Esophagus squamous epithelium (tissue), 4 donors: Measurements from ENCODE around the gene SMARCA2.

Source experiments
- POLR2A ChIP-seq, 4 donors: fragments of 450-650 bp; IDR thresholded peaks; one replicate each; pipeline ENCODE4 v1.6.1; 2017; ENCODE audit warnings: antibody characterized with exemption in 4 of 4, mild to moderate bottlenecking in 4 of 4, moderate library complexity in 3 of 4
- TF ChIP-seq, protein P1 (sequence below), 6 experiments: fragments of 450-650 bp in 4 of 6; fragments of 200-600 bp in 2 of 6; sonication (generic) in 2 of 6; IDR thresholded peaks; one replicate each; pipeline ENCODE4 v1.5.1; 2016 to 2019; ENCODE audit warnings: antibody characterized with exemption in 6 of 6, mild to moderate bottlenecking in 4 of 6, moderate library complexity in 4 of 6

DNA sequence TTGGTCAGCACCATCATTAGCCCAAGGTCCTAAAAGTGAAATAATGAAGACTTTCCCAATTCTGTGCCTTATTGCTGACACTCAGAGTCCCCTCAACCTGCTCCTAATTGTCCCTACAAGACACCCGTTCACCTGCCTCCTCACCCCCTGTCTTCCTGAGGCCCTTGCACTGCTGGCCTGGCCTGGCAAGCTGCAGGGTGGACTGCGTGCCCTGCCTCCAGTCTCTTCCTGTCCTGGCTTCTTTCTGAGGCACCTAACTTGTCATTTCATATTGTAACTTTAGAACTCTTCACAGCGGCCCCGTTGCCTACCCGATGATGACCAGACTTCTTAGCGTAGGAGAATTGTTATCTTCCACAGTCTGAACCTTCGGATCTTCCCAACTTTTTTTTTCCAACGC lies 153.9 kb downstream of the SMARCA2 start:
- TF ChIP-seq POLR2A (IDR thresholded peaks at IDR 0.05), result no peak
- TF ChIP-seq, protein P1, sequence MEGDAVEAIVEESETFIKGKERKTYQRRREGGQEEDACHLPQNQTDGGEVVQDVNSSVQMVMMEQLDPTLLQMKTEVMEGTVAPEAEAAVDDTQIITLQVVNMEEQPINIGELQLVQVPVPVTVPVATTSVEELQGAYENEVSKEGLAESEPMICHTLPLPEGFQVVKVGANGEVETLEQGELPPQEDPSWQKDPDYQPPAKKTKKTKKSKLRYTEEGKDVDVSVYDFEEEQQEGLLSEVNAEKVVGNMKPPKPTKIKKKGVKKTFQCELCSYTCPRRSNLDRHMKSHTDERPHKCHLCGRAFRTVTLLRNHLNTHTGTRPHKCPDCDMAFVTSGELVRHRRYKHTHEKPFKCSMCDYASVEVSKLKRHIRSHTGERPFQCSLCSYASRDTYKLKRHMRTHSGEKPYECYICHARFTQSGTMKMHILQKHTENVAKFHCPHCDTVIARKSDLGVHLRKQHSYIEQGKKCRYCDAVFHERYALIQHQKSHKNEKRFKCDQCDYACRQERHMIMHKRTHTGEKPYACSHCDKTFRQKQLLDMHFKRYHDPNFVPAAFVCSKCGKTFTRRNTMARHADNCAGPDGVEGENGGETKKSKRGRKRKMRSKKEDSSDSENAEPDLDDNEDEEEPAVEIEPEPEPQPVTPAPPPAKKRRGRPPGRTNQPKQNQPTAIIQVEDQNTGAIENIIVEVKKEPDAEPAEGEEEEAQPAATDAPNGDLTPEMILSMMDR (IDR thresholded peaks at IDR 0.05), result no peak
